ENCODE measurements around the gene PDK3. TPM values are rescaled to one million over a fixed set of nuclear protein-coding genes. Genes with fewer than 3 reads are reported as not detected.

Gene PDK3
- total RNA-seq, 1 experiment from 2014 or later = 9.6 TPM

GRCh38 chrX:24525455-24525854, 60.4 kb downstream of the PDK3 start:
- intact Hi-C loops (cut with micrococcal nuclease) = no loop called here
- ATAC-seq (no peak), DNase-seq (ENCODE audit: low read depth, low spot score) (no peak)
- POLR2A ChIA-PET = no interaction called here
- Histone ChIP-seq H3K4me3 (replicated peaks in 1 of 2; ENCODE audit: low read depth in 1 of 2, low read length in 2 of 2) (no peak overlapping the region), H3K9me2 (ENCODE audit: insufficient read depth) (no peaks in the 10 kb centered on the region), H3K9ac (ENCODE audit: low read length) (no peak overlapping the region), H3K79me2 (ENCODE audit: insufficient read depth, low read length) (no peaks in the 10 kb centered on the region), H3K4me2 (ENCODE audit: low read length) (no peak overlapping the region), H3K27me3 (ENCODE audit: insufficient read depth, low read length) (no peaks in the 10 kb centered on the region), H3K9me3 (ENCODE audit: control insufficient read depth in 1 of 2, insufficient read depth in 1 of 2, low read depth in 1 of 2, low read length in 2 of 2) (no peaks in the 10 kb centered on the region), H2AFZ (ENCODE audit: low read depth, low read length, poor library complexity, severe bottlenecking) (no peak overlapping the region), H3K36me3 (ENCODE audit: control insufficient read depth in 1 of 2, insufficient read depth in 2 of 2, low read length in 2 of 2) (no peaks in the 10 kb centered on the region), H3K4me1 (ENCODE audit: control insufficient read depth in 1 of 2, insufficient read depth in 2 of 2, low read length in 2 of 2) (no peaks in the 10 kb centered on the region), H4K20me1 (ENCODE audit: insufficient read depth) (no peaks in the 10 kb centered on the region), H3K27ac (ENCODE audit: low read depth, low read length) (no peak overlapping the region)
- RAD21 ChIA-PET (ENCODE audit: low non-redundant PET in 1 of 2, low total read pairs in 2 of 2, uncharacterized antibody in 2 of 2, unreplicated experiment in 2 of 2) = no interaction called here
- TF ChIP-seq JUND (IDR thresholded peaks at IDR 0.05) (no peak), TCF7L2 (IDR thresholded peaks at IDR 0.05; ENCODE audit: borderline replicate concordance, extremely low read depth, insufficient read depth, insufficient read length) (no peak), SRF (IDR thresholded peaks at IDR 0.05; ENCODE audit: low read depth) (no peak), EZH2 (IDR thresholded peaks at IDR 0.05) (no peak)
- TF ChIP-seq, protein P1, sequence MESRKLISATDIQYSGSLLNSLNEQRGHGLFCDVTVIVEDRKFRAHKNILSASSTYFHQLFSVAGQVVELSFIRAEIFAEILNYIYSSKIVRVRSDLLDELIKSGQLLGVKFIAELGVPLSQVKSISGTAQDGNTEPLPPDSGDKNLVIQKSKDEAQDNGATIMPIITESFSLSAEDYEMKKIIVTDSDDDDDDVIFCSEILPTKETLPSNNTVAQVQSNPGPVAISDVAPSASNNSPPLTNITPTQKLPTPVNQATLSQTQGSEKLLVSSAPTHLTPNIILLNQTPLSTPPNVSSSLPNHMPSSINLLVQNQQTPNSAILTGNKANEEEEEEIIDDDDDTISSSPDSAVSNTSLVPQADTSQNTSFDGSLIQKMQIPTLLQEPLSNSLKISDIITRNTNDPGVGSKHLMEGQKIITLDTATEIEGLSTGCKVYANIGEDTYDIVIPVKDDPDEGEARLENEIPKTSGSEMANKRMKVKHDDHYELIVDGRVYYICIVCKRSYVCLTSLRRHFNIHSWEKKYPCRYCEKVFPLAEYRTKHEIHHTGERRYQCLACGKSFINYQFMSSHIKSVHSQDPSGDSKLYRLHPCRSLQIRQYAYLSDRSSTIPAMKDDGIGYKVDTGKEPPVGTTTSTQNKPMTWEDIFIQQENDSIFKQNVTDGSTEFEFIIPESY (IDR thresholded peaks at IDR 0.05; ENCODE audit: extremely low read depth, insufficient replicate concordance, low read length) = no peak
- CTCF ChIA-PET = no interaction called here
- no TSS peak for BruUV-seq (replicated peaks)

- H2AFZ ChIP-seq (ENCODE audit: low read depth, low read length, poor library complexity, severe bottlenecking) = no peak overlapping the region
- H3K9ac ChIP-seq (ENCODE audit: low read length) = no peak overlapping the region
- H3K79me2 ChIP-seq (ENCODE audit: insufficient read depth, low read length) = no peaks in the 10 kb centered on the region
- no peaks in the 10 kb centered on the region for H3K9me2 ChIP-seq (ENCODE audit: insufficient read depth)
- H3K4me3 ChIP-seq (replicated peaks in 1 of 2; ENCODE audit: low read depth in 1 of 2, low read length in 2 of 2) = no peak overlapping the region
- no peaks in the 10 kb centered on the region for H3K9me3 ChIP-seq (ENCODE audit: control insufficient read depth in 1 of 2, insufficient read depth in 1 of 2, low read depth in 1 of 2, low read length in 2 of 2)
- CTCF ChIA-PET = no interaction called here
- intact Hi-C loops (cut with micrococcal nuclease) = no loop called here
- no peak for DNase-seq (ENCODE audit: low read depth, low spot score)
- POLR2A ChIA-PET = no interaction called here
- BruUV-seq (replicated peaks) = no TSS peak
- no peak overlapping the region for H3K27ac ChIP-seq (ENCODE audit: low read depth, low read length)
- H3K36me3 ChIP-seq (ENCODE audit: control insufficient read depth in 1 of 2, insufficient read depth in 2 of 2, low read length in 2 of 2) = no peaks in the 10 kb centered on the region
- H3K4me2 ChIP-seq (ENCODE audit: low read length) = no peak overlapping the region
- no peaks in the 10 kb centered on the region for H3K27me3 ChIP-seq (ENCODE audit: insufficient read depth, low read length)
- H4K20me1 ChIP-seq (ENCODE audit: insufficient read depth) = no peaks in the 10 kb centered on the region
- ATAC-seq = no peak
- H3K4me1 ChIP-seq (ENCODE audit: control insufficient read depth in 1 of 2, insufficient read depth in 2 of 2, low read length in 2 of 2) = no peaks in the 10 kb centered on the region
- TF ChIP-seq ELF1 (IDR thresholded peaks at IDR 0.05; ENCODE audit: borderline replicate concordance, low read depth) = no peak
- RAD21 ChIA-PET (ENCODE audit: low non-redundant PET in 1 of 2, low total read pairs in 2 of 2, uncharacterized antibody in 2 of 2, unreplicated experiment in 2 of 2) = no interaction called here
These were observed 61.5 kb downstream of the PDK3 start for GRCh38 chrX:24526616-24527015.

Data from HCT116 (cell line).